ENCODE measurements around the gene HOTAIR.

HOTAIR gene

DNA sequence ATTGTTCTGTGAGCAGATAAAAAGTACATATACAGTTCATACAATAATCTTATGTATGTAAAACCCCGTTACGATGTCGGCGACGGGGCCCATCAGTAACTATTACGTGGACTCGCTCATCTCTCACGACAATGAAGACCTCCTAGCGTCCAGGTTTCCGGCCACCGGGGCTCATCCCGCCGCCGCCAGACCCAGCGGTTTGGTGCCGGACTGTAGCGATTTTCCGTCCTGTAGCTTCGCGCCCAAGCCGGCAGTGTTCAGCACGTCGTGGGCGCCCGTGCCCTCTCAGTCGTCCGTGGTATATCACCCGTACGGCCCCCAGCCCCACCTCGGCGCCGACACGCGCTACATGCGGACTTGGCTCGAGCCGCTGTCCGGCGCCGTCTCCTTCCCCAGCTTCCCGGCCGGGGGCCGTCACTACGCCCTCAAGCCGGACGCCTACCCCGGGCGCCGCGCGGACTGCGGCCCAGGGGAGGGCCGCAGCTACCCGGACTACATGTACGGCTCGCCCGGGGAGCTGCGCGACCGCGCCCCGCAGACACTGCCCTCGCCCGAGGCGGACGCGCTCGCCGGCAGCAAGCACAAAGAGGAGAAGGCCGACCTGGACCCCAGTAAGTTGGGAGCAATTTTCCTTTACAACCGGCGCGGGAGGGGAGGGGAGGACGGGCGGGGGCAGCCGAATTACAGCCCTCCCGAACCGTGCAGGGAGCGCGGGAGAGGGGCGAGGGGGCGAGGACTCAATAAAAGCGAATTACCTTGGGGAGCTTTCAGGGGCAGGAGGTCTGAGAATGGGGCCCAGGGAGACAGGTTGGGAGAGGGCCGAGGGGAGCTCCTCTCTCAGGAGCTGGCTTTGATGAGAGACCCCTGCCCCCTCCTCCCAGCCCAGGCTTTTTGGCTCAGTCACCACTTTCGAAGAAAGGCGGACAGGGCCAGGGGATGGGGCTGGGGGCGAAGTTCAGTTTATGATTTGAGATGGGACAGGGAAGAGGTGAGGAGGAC is 25.7 kb upstream of the HOTAIR start, which contains the start of gene HOXC9:
TSS of gene HOXC9 (plus strand) at position 46 of the 999 bp plus-strand sequence. CDS start at position 74, 28 bp downstream.
- DNase-seq (ENCODE audit: low read depth) = no peak

DNA sequence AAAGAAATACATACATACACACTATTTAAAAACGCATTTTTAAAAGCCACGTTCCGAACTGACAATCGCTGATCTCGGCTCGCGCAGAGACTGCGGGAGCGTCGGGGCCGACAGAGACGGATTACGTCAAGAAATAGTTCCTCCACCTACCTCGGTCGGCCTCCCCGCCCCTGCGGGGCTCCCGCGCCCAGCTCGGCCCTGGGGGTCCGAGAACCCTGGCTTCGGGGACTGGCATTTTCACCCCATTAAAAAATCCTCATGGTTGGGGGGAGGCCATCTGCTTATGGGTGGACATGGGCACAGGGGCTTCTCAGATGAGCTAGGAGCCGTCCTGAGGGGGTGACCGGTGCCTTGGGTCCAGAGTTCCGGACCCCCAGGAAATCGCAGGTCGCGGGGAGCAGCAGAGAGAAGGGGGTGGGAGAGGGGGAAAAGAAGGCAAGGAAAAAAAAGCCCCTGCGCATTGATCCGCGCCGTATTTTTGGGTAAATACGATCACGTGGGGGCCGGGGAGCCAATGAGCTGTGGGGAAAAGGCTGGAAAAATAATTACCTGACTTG is 24.9 kb upstream of the HOTAIR start:
- no peak for DNase-seq (ENCODE audit: low read depth)

DNA sequence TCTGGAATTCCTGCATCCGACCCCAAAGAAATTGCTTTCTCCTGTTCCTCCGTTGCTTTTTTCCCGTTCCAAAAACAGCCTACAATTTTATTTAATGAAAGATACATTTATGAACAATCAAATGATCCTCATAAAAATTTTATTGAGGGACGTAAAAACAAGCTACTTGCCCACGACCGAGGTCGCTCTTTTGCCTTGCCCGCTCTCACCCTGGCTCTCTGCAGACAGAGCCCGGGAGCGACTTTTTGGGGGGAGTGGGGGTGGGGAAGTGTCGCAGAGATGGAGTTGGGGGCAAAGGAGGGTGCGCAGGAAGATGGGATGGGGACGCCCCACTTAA is 24.1 kb upstream of the HOTAIR start:
- no peak for DNase-seq (ENCODE audit: low read depth)

DNA sequence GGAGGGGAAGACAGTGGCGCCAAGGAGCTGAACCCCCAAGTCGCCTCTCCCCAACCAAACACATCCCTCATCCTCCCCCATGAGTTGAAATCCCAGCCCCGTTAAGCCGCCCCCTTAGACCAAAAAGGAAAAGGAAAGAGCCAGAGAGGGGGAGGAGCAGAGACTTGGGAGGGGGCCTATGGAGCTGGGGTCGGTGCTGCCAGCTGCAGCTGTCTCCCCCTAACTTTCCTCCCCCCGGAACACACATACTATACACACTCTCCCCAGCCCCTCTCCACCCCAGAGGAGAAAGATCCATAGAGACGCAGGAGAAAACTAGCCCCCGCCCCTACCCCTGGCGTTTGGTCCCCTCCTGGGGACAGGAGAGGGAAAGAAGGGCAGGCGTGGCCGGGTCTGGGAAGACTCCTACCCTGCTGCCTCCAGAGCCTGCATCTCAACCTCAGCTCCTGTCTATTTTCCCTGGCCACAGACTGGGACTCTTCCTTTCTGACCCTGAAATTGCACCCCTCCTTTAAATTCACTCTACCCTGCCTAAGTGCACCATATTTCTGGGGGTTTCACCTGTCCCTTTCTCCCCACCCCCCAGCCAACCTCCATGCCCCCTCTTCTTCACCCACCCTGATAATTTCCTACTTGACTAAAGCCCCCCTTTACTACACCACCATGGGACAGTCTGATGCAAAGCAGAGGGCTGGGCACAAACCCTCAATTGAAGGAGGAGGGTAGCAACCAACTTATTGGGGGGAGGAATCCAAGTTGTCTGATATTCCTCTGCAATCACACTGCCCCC is 23.6 kb upstream of the HOTAIR start:
- DNase-seq (ENCODE audit: low read depth) = no peak

GRCh38 chr12:53997204-53998109 is 22.7 kb upstream of the HOTAIR start:
- DNase-seq (ENCODE audit: low read depth) = no peak

- DNase-seq (ENCODE audit: low read depth) = no peak
Observed at GRCh38 chr12:53996240-53997203, 21.8 kb upstream of the HOTAIR start.

DNA sequence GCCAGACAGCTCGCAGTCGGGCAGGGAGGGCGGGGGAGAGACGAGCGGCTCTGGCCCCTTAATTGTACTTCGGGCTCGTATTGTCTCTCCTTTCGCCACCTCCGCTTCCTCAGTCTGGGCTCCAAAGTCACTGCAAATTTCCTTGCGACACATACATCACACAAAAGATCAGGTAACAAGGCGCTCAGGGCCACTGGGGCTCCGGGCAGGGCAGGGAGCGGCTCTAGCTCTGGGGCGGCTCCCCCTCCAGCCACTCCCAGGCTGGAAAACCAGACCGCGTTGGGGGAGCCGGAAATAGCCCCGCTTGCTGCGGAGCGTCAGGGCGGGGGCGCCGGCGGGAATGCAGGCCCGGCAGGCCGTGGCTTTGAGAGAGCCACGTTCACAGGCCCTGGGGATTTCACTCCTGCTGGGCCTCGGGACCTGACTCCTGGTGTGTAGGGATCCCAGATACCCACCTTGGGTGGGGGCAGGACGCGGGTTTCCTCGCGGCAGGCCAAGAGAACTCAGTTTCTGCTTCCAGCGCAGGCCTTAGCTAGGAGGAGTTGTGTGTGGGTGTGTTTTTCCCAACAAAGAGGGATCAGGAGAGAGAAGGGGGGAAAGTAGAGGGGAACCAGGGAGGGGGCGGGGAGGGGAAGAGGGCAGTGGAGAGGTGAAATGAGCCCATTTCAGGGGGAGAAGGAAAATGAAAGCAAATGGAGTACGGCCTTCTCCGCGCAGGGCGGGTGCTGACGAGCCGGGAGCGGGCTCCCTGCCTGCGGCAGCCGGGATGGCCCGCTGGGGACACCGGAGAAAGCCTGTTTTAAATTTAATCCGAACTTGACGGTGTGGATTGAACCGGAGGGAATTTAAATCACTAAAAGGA is 20.9 kb upstream of the HOTAIR start:
- DNase-seq (ENCODE audit: low read depth) = no peak

GRCh38 chr12:53995002-53995377 is 20.2 kb upstream of the HOTAIR start:
- DNase-seq (ENCODE audit: low read depth) = no peak

DNA sequence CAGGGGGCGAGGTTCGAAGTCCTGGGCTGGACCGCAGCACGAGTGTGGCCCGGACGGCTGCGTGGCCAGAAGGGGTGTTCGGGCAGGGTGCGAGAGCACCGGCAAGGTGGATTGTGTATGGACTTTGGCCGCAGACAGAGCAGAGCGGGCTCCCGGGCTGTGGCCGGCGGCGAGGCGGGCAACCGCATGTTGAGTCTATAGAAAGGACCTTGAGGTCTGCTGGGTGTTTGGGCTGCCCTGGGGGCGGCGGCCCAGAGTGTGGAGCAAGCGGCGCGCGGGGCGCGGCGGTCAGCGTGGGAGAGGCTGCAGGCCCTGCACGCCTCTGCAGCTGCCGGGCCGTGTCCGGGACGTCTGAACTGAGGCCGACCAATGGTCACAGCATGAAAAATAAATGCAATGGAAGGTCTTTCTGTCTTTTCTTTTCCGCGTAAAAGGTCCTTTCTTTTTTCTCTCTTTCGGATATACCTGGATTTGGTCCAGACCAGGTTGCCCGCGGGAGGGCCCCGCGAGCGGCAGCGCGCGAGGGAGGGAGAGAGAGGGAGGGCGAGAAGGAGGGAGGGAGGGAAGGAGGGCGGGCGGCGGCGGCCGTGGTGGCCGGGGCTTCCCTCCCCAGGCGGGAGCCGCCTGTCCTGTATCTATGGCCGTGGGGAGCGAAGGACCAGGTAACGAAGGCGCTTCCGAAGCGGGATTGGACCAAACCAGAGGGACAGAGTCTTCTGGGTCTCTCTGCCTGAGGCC is 19.7 kb upstream of the HOTAIR start:
- DNase-seq (ENCODE audit: low read depth) = no peak

GRCh38 chr12:53994009-53994263 is 19.2 kb upstream of the HOTAIR start:
- DNase-seq (ENCODE audit: low read depth) = no peak

GRCh38 chr12:53993162-53994008 is 18.6 kb upstream of the HOTAIR start:
- DNase-seq (ENCODE audit: low read depth) = no peak

DNA sequence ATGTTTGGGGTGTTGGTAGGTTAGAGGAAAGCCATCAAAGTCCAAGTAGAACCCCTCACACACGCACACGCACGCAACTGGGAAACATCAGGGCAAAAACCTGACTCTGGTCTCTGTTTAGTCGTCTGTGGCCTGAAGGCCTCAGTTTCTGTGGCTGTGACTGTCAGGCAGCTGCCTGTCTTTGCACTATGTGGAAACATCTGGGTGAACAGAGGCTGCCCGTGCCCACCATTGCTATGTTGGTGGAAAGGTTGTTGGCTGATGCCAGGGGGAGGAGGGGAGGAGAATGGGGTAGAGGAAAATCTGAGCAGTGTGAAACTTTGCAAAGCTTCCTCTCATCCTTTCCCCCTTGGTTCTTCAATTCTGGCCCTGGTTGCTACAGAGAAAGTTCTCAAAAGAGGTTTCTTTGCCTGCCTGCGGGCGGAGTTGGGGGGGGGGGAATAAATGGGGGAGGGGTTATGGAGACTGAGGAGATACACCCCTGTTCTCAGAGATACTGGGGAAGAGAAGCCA is 17.7 kb upstream of the HOTAIR start:
- no peak for DNase-seq (ENCODE audit: low read depth)

GRCh38 chr12:53991077-53991460 is 16.3 kb upstream of the HOTAIR start:
- no peak for DNase-seq (ENCODE audit: low read depth)

GRCh38 chr12:53990311-53991076 is 15.7 kb upstream of the HOTAIR start:
- no peak for DNase-seq (ENCODE audit: low read depth)

DNA sequence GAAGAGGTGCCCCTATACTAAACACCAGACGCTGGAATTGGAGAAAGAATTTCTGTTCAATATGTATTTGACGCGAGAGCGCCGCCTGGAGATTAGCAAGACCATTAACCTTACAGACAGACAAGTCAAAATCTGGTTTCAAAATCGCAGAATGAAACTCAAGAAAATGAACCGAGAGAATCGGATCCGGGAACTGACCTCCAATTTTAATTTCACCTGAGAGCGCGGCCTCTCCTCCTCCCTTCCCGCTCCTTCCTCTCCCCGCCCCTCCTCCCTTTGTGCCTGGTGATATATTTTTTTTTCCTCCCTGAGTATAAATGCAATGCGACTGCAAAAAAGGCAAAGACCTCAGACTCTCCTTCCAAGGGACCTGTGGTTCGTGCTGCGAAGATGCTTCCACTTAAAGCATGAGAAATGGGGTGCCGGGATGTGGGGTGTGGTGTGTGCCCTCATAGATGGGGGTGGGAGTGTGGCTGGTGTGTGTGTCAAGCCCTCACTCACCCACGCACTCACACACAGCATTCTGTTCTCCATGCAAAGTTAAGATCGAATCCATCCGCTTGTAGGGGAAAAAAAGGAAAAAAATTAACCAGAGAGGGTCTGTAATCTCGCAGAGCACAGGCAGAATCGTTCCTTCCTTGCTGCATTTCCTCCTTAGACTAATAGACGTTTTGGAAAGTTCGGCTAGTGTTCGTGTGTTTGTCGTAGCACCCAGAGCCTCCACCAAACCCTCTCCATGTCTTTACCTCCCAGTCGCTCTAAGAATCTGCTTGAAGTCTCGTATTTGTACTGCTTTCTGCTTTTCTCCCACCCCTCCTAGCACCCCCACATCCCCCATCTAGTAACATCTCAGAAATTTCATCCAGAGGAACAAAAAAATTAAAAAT is 14.7 kb upstream of the HOTAIR start:
- DNase-seq (ENCODE audit: low read depth) = no peak

Measured in T-helper 22 cell (primary cell).